Ureter (tissue), 1 donor: Measurements from ENCODE around the gene CHST13. TPM values are rescaled to one million over a fixed set of nuclear protein-coding genes. Genes with fewer than 3 reads are reported as not detected.

ENCODE experiments used
- DNase-seq: peaks from one replicate; pipeline ENCODE4 v3.0.0-alpha.2; 2020; ENCODE audit warnings: low spot score
- total RNA-seq: library from RNA; stranded (reverse); gene quantifications from one replicate; pipeline ENCODE4 v1.2.4, GENCODE V29; 2023
- donor health status: DM: yes; HTN: yes; CAD: no.

CHST13 gene
- total RNA-seq, 1 donor from 2014 or later: not detected

DNA sequence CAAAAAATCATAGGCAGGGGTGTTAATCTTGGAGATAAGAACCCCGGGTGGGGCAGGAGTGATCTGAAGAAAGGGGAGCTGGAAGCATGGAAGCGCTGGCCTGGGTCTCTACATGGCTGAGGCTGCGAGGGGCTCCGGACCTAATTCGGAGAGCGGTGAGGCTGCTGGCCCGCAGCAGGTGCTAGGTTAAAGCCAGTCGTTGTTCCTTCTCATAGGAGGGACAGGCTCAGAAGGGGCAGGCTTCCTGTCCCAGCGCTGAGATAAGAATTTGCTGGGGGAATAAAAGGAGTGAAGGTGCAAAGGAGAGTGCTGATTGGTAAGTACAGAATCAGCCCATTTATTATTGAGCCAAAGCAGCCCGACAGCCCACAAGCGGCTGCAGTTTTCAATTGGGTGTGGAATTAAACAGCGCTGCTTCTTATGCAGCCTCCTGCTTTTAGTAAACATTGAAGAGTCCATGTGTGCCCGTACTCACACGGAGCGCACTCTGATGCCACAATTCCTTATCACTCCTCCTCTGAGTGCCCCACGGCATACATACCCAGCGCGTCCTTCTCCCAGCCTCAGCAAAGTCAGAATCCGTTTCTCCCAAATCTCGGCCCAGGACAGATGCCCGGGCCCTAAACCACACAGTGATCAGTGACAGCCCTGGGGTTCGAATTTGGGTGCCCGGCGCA lies 17.1 kb downstream of the CHST13 start:
- DNase-seq: peak; percentile 37

- DNase-seq: no peak
Measured at GRCh38 chr3:126541628-126542339, 17.8 kb downstream of the CHST13 start.

DNA sequence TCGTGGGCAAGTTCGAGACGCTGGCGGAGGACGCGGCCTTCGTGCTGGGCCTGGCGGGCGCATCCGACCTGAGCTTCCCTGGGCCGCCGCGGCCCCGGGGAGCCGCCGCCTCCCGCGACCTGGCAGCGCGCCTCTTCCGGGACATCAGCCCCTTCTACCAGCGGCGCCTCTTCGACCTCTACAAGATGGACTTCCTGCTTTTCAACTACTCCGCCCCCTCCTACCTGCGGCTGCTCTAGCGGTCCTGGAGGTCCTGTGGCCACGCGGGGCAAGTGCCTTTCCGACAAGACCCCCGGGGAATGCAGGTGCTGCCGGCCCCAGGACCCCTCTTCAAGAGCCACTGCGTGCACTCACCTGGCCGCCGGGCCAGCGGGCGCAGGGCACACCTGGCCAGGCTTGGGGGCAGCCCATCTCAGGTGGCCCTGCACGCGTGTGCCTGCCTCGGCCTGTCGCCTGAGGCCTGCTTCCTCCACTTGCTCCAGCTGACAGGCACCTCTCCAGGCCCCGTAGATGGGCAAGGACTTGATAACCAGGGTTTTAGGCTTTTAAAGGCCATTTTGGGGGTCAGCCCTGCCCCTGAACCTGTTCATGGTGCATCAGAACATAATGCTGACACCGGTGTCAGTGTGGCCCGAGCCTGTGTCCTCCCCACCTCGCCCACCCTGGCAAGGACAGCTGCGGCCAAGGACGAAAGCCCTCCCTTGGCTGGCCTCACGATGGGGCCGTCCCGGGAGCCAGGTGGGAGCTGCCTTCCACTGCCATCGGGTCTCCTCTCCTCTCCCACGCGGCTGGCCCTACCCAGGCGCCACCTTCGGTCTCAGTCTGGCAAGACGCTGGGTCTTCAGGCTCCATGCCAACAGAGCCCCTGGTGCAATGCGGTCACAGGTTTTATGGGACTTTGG lies 18.6 kb downstream of the CHST13 start:
- DNase-seq: peak; percentile 37

DNA sequence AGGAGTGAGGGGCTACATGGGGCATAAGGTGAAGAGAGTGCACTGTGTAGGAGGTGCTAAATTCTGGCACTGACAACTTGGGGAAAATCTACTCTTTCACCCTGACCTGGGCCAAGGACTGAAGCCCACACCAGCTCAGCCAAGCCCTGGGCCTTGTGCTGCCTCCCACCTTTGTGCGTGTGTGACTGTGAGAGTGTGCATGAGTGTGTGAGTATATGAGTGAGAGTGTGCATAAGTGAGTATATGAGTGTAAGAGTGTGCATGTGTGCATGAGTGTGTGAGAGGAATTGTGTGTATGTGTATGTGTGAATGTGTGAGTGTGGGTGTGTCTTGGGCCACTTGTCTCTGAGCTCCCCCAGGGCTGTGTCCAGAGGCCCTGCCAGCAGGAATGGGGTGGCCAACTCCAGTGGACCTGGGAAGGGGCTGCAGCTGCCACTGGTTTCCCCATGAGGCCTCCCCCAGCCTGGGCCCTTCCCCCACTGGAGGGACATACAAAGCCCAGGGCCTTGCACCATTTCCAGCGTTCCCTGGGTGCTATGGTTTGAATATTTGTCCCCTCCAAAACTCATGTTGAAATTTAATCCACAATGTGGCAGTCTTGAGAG lies 19.6 kb downstream of the CHST13 start:
- no peak for DNase-seq

DNA sequence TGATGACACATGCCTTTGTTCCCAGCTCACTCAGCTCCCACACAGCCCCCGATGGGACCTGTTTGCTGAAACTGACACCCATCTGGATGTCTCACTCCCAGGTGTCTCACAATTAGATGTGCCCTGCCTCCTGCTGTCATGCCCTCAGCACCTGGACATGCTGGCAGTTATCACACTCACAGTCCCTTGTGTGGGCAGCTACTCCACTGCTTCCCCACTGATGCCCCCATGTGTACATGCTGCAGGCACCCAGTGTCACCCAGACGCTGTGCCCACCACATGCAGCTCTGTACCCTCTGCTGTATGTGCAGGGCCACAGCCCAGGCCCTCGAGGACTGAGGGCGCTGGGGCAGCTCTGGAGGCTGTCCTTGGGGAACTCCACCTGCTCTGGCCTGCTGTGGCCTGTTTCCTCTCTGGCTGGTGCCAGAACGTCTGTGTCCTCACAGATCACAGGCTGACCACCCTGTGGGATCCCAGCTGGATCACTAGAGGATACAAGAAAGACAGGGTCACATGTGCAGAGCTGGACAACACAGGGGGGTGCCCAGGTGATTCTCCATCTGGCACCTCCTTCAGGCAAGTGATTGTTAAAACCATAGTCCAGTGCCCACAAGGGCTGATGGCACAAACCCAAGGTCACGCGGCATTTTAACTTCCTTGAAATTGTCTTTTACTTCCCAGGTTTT lies 20.8 kb downstream of the CHST13 start:
- DNase-seq: peak; percentile 32

- no peak for DNase-seq
Measured at GRCh38 chr3:126545544-126545943, 21.6 kb downstream of the CHST13 start.

- DNase-seq: peak; percentile 24
Measured at GRCh38 chr3:126546013-126546412, 22.1 kb downstream of the CHST13 start.

DNA sequence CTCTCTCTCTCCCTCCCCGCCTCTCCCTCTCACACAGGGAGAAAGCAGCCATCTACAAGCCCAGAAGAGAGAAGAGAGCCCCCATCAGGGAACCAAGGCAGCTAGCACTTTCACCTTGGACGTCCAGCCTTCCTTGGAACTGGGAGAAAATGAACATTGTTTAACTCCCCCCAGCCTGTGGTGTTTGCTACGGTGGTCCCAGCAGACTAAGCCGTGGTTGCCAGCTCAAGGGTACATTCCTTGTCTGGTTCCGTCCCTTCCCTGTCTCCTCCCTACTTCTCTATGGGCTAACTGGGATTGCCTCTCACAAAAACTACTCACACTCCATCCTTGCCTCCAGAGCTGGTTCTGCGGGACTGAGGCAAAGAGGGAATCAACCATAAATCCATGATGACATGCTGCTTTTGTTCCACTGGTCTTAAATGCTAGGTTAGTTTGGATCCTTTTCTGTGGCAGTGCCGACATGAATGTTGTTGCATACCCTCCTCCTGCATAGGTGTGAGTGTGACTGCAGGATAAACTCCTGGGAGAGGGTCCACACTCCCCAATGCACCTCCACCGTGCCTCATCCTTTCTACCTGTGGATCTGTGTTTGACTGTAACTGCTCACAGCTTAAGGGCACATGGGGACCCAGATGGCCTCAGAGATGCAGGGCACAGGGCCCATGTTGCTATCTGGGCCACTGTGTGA lies 22.7 kb downstream of the CHST13 start:
- no peak for DNase-seq

DNA sequence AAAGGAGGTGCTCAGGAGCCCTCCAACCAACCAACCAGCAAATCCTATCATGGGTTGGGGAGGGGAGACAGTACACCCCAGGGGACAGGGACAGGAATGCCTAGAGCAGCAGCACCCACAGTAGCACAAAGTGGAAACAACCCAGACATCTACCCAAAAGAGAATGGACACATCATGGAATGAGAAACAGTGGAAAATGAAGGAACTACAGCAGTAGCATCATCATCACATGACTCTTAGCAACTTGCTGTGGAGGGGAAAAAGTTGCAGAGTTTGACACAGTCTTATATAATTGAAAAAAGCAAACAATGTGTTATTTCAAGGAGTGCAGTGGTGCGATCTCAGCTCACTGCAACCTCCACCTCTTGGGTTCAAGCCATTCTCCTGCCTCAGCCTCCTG lies 23.8 kb downstream of the CHST13 start:
- no peak for DNase-seq

GRCh38 chr3:126548556-126549466 lies 24.9 kb downstream of the CHST13 start:
- peak; percentile 25 for DNase-seq

DNA sequence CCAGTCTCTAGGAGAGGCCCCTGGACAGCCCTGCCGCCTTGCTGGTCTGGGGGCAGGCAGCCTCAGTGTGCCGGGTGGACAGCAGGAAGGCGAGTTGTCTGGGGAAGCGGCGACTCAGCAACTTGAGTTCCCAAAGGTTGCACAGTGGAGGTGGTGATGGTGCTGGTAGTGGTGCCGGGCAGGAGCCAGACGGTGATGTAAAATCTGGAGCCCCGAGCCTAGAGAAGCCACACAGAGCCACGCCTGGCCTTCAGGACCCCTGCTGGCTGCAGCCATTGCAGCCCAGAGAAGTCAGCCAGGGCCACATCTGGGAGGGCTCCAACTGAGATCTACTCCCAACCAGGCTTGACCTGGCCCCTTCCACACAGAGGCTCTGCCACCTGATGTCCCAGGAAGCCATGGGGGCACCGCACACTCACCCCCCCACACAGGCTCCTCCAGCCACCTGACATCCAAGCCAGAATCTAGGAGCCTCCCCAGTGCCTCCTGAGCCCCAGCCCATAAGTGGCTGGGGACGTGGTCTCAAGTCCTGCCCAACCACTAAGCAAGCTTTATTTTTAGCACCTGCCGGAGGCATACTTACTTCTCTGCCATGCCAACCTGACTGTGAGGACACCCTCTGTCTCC lies 26.0 kb downstream of the CHST13 start:
- peak; percentile 17 for DNase-seq

DNA sequence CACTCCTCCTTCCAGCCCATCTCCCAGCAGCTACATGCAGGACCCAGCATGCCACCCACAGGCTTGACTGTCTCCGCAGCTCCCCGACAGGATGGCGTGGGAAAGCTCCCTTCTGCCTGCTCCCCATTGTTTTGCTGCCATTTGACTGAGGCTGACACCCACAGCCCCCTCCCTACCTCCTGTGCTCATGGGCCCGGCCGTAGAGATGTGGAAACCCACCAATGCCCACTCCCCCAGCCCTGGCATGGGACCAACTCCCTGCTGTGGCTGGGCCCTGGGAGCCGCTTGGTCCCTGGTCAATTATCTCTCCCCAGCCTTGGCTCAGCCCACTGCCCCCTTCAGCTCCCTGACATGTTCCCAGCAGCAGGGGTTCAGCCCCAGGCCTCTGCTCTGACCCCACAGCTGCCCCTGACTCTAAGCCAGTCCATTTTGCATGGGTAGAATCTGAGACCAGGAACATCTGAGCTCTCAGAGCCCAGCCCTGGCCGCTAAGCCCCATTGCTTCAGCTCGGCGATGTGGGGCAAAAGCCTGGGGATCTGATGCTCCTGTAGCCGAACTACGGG lies 26.6 kb downstream of the CHST13 start:
- peak; percentile 41 for DNase-seq

DNA sequence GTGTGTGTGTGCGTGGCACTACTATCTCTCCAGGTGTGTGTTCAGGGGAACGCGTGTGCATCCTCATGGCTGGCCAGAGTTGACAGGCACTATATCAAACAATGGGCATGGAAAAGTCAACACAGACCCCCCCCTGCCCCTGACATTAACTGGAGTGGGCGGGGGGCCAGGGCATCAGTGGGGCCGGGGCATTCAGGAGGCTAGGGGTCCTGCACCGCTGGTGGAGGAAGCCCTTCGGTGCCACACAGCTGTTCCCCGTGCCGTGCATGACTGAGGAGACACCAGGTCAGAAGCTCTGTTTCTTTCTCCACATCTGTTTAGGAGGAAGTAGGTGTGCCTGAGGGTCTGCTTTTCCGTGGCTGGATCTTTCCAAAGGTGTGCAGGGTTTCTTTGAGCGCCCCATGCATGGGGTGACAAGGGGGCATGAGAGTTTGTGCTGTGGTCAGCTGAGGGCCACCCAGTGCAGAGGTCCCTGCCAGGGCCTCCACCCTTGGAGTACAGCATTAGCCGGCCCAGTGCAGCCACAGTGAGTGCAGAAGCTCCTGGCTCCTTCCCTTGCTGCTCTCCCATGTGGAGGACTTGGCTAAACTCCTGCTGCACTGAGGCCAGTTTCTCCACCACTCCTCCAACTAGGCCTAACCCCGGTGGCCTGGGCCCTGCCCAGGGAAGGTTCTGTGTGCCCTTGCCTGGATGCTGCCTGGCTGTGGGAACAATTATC lies 27.3 kb downstream of the CHST13 start:
- peak; percentile 37 for DNase-seq

GRCh38 chr3:126551839-126552687 lies 28.1 kb downstream of the CHST13 start:
- peak; percentile 28 for DNase-seq

- DNase-seq: peak; percentile 39
Measured at GRCh38 chr3:126552688-126553283, 28.8 kb downstream of the CHST13 start.

- DNase-seq: peak; percentile 38
Measured at GRCh38 chr3:126553284-126554084, 29.5 kb downstream of the CHST13 start.
